AG04450 (cell line): Measurements from ENCODE around the gene DDX31. TPM values are rescaled to one million over a fixed set of nuclear protein-coding genes. Genes with fewer than 3 reads are reported as not detected.
"Not testable (repeated sequence)": the region's sequence is repeated elsewhere in the genome, so short reads cannot be mapped to it uniquely, and the experiment has no call there.

ENCODE experiments used
- CTCF ChIA-PET: fragments of 300-600, 350-600 bp; formaldehyde crosslinking; extraction: SDS; loops from one replicate; lab custom pipeline; 2022; ENCODE audit warnings: antibody characterized with exemption, inconsistent platforms; lab: Charles Lee
- POLR2A ChIA-PET: fragments of 350-600 bp; formaldehyde crosslinking; extraction: SDS; loops from one replicate; lab custom pipeline; 2021; ENCODE audit warnings: antibody characterized with exemption, inconsistent platforms; lab: Yijun Ruan, JAX
- DNase-seq: peaks from one replicate; pipeline ENCODE4 v3.0.0-alpha.2; 2011; ENCODE audit warnings: low read depth, low spot score
- H3K27ac ChIP-seq: one replicate; pipeline ENCODE4 v1.5.1; 2012; ENCODE audit warnings: low read depth, low read length, control low read depth
- H3K27me3 ChIP-seq: one replicate; pipeline ENCODE4 v1.6.0; 2012; ENCODE audit warnings: low read length; ENCODE audit not compliant: control insufficient read depth, insufficient read depth
- H3K4me3 ChIP-seq: 2 replicates; pipeline ENCODE4 v1.5.1; 2011; ENCODE audit warnings: mild to moderate bottlenecking, low read depth, low read length, control low read depth
- H3K9me3 ChIP-seq: 2 replicates; pipeline ENCODE4 v1.5.1; 2012; ENCODE audit warnings: low read length; ENCODE audit not compliant: control insufficient read depth, insufficient read depth
- polyA plus RNA-seq: library from polyadenylated mRNA; depleted of rRNA; stranded (reverse); fragments of >200 nt; gene quantifications from 2 replicates; pipeline ENCODE4 v1.2.3, GENCODE V29; 2011
- TF ChIP-seq, protein P1 (sequence below): IDR thresholded peaks from 2 replicates; pipeline ENCODE4 v1.5.1; 2011; ENCODE audit warnings: low read depth, low read length, control low read depth, inconsistent platforms

DDX31 gene
- polyA plus RNA-seq, 1 experiment = 12.2 TPM

DNA sequence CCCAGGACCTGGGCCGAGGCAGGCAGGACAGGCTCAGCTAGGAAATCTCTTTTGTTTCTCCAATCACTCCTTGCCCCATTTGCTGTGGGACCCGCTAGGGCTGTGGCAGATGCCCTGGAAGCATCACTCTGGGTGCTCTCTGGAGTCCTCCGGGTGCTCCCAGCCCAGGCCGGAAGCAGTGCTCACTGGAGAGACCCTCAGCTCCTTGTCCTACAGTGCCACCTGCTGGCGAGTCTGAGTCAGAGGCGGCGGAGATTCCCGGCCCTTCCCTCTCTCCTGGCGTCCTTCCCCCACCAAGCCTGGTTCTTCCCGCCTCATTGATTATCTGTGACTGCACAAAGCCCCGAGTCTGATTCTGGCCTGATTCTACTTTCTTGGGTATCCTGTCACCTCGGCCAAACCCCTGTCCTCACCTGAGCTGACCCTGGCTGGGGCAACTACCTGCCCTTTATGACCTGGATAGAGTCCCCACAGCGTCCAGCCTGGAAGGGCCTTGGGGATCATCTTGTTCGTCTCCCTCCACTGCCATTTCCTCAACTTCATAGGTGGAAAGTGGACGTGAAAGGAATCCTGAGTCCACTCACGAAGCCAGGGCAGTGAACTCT, 94.7 kb downstream of the DDX31 start:
- DNase-seq = peak; percentile 18
- Histone ChIP-seq H3K27ac (no peak overlapping the region), H3K4me3 (no peak overlapping the region), H3K9me3 (no peaks in the 10 kb centered on the region; the same call in 1 of the 2 replicates), H3K27me3 (peaks cover 51% of the 10 kb centered on the region)
- TF ChIP-seq, protein P1, sequence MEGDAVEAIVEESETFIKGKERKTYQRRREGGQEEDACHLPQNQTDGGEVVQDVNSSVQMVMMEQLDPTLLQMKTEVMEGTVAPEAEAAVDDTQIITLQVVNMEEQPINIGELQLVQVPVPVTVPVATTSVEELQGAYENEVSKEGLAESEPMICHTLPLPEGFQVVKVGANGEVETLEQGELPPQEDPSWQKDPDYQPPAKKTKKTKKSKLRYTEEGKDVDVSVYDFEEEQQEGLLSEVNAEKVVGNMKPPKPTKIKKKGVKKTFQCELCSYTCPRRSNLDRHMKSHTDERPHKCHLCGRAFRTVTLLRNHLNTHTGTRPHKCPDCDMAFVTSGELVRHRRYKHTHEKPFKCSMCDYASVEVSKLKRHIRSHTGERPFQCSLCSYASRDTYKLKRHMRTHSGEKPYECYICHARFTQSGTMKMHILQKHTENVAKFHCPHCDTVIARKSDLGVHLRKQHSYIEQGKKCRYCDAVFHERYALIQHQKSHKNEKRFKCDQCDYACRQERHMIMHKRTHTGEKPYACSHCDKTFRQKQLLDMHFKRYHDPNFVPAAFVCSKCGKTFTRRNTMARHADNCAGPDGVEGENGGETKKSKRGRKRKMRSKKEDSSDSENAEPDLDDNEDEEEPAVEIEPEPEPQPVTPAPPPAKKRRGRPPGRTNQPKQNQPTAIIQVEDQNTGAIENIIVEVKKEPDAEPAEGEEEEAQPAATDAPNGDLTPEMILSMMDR = peak; percentile 91
- ChIA-PET CTCF (interaction anchor here (0.7 to 7.7 kb wide), 6 partner anchors 67 to 221 kb away, joined by 3 to 56 read pairs (median 6); partner anchors contain the start of gene SETX), POLR2A (no interaction called here)

DNA sequence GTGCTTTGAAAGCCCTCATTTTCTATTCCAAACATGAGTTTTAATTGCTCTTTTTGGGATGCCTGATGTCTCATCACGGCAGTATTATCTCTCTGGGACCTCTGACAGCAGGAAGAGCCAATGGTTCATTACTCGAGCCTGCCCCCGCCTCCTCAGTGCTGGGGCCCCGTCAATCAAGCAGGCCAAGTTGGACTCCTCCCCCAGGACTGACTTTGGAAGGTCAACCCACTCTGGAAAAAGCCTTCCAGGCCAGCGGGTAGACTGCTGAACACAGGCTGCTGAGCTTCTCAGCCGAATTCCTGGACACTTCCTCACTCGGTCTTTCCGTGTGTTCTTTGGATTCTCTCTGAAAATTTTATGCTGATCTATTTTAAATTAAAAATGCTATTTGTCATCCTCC, 96.9 kb downstream of the DDX31 start:
- Histone ChIP-seq H3K9me3 (no peaks in the 10 kb centered on the region), H3K4me3 (no peak overlapping the region), H3K27ac (no peak overlapping the region), H3K27me3 (peaks cover 29% of the 10 kb centered on the region)
- POLR2A ChIA-PET = interaction anchor here (0.6 kb wide), 1 partner anchor 1129 kb away, joined by 3 read pairs; no protein-coding TSS in a partner anchor
- TF ChIP-seq, protein P1 = no peak
- DNase-seq = no peak
- CTCF ChIA-PET = interaction anchor here (7.7 kb wide), 1 partner anchor 65 kb away, joined by 56 read pairs; no protein-coding TSS in a partner anchor

DNA sequence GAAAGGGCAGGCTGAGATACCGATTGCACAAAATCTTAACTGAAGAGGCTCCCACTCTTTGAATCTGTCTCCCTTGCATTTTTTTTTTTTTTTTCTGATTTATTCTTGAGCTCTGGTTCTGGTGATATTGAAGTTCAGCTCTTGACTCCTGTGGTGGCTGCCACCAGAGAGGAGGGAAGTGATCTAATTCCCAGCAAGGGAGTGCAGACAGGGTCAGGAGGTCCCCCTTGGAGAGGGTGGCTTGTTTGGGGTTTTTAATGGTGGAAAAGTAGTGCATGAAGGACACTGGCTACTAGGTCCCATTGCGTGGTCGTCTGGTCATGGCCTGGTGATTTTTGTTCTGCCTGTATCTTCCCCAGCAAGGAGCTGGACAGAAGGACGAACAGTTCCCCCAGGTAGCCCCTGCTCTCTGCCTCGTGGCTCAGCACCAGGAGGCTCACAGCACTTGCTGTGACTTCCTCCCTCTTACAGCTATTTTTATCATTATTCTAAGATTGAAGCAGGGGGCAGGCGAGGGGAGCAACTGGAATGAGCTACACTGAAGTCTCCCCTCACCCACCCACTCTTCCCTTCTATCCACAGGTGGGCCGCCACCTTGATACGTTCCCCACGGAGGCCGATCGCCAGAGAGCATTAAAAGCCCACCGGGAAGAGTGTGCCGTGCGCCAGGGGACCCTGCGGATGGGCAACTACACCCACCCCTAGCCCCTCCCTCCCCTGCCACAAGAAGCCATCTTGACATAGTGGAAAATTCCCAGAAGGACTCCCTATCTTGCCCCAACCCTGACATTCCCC, 97.8 kb downstream of the DDX31 start:
- Histone ChIP-seq H3K4me3 (no peak overlapping the region), H3K27ac (no peak overlapping the region), H3K9me3 (no peaks in the 10 kb centered on the region; the same call in 1 of the 2 replicates), H3K27me3 (peaks cover 26% of the 10 kb centered on the region)
- TF ChIP-seq, protein P1 = no peak
- DNase-seq = no peak
- ChIA-PET CTCF (interaction anchor here (7.7 kb wide), 1 partner anchor 64 kb away, joined by 56 read pairs; no protein-coding TSS in a partner anchor), POLR2A (interaction anchor here (0.7 kb wide), 1 partner anchor 76 kb away, joined by 3 read pairs; no protein-coding TSS in a partner anchor)

DNA sequence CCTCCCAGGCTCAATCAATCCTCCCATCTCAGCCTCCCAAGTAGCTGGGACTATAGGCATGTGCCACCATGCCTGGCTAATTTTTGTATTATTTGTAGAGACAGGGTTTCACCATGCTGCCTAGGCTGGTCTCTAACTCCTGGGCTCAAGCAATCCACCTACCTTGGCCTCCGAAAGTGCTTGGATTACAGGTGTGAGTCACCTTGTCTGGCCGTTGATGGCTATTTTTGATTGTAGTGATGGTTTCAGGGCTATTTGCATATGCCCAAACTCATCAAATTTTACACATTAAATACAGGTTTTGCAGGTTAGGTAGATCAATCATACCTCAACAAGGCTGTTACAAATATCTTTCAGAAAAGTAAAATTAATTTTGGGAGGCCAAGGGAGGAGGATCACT, 101.0 kb downstream of the DDX31 start:
- POLR2A ChIA-PET, H3K27ac ChIP-seq, H3K9me3 ChIP-seq, DNase-seq, H3K4me3 ChIP-seq: not testable (repeated sequence)
- CTCF ChIA-PET = interaction anchor here (0.8 to 1.3 kb wide), 2 partner anchors 62 to 83 kb away, joined by 3 to 4 read pairs; no protein-coding TSS in a partner anchor
- peaks cover 32% of the 10 kb centered on the region for H3K27me3 ChIP-seq

DNA sequence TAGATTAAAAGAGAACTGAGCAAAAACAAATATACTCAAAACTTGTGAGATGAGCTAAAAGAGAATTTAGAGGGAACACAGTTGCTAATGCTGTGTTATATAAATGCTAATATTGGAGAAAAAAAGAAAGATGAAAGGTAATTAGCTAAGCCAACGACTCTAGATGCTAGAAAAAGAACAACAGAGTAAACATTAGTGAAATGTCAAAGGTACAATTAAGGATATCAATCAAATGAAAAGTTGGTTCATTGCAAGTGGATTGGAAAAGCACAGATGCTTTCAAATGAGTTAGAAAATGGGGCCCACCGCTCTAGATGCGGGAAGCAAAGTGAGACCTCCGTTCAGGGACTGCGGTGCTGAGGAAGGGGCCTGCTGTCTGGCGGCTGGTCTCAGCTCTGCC, 105.3 kb downstream of the DDX31 start:
- TF ChIP-seq, protein P1 = no peak
- H3K27ac ChIP-seq = no peak overlapping the region
- H3K9me3 ChIP-seq = no peaks in the 10 kb centered on the region; the same call in 1 of the 2 replicates
- ChIA-PET POLR2A (no interaction called here), CTCF (no interaction called here)
- H3K27me3 ChIP-seq = peaks cover 44% of the 10 kb centered on the region
- no peak for DNase-seq
- H3K4me3 ChIP-seq = no peak overlapping the region
